Stomach (tissue), 9 donors: Measurements from ENCODE around the gene NFIC. TPM values are rescaled to one million over a fixed set of nuclear protein-coding genes. Genes with fewer than 3 reads are reported as not detected.

ENCODE experiments used
- DNase-seq, 2 donors: peaks; one replicate each; pipeline versions ENCODE4 v3.0.0 to v3.0.0-alpha.2; 2013 to 2019
- H3K27ac ChIP-seq, 5 donors: fragments of 200-600 bp in 4 of 5; sonication (generic) in 4 of 5; one replicate each; pipeline ENCODE4 v1.5.1; 2013 to 2019; ENCODE audit warnings: mild to moderate bottlenecking in 1 of 5, moderate library complexity in 1 of 5
- H3K27me3 ChIP-seq, 3 donors: fragments of 200-600 bp; sonication (generic); one replicate each; pipeline ENCODE4 v1.5.1; 2017 to 2019; ENCODE audit warnings: mixed run types in 1 of 3
- H3K36me3 ChIP-seq, 4 donors: fragments of 200-600 bp; sonication (generic); 1 replicate in 3 of 4; 2 replicates in 1 of 4; pipeline ENCODE4 v1.5.1; 2016 to 2019
- H3K4me1 ChIP-seq, 4 donors: fragments of 200-600 bp; sonication (generic); one replicate each; pipeline ENCODE4 v1.5.1; 2016 to 2019
- H3K4me3 ChIP-seq, 4 donors: fragments of 200-600 bp; sonication (generic) in 3 of 4; one replicate each; pipeline ENCODE4 v1.5.1; 2016 to 2019; ENCODE audit warnings: mild to moderate bottlenecking in 1 of 4
- H3K9me3 ChIP-seq, 4 donors: fragments of 200-600 bp; sonication (generic); one replicate each; pipeline ENCODE4 v1.5.1; 2016 to 2019
- CTCF ChIP-seq, 7 experiments: fragments of 450-650 bp in 4 of 7; fragments of 200-600 bp in 3 of 7; sonication (generic) in 3 of 7; IDR thresholded peaks; one replicate each; pipeline ENCODE4 v1.5.1; 2016 to 2019; ENCODE audit warnings: antibody characterized with exemption in 7 of 7, control low read depth in 2 of 7, mild to moderate bottlenecking in 1 of 7
- EP300 ChIP-seq: sonication (generic); formaldehyde crosslinking; IDR thresholded peaks from one replicate; pipeline ENCODE4 v1.6.1; 2017; ENCODE audit warnings: antibody characterized with exemption
- POLR2A ChIP-seq, 4 donors: fragments of 450-650 bp; IDR thresholded peaks; one replicate each; pipeline ENCODE4 v1.6.1; 2016; ENCODE audit warnings: antibody characterized with exemption in 4 of 4, control low read depth in 2 of 4, mild to moderate bottlenecking in 1 of 4, moderate library complexity in 1 of 4
- POLR2AphosphoS5 ChIP-seq, 3 donors: sonication (generic); formaldehyde crosslinking; IDR thresholded peaks; one replicate each; pipeline ENCODE4 v1.6.1; 2016; ENCODE audit warnings: antibody characterized with exemption in 3 of 3
- WGBS, 5 donors: extraction: QIAGEN DNeasy Blood & Tissue Kit in 3 of 5; methylation state at CpG; one replicate each; pipeline versions ENCODE4 v1.1.5 to v1.1.7; 2013 to 2018; 5-methylcytosine and 5-hydroxymethylcytosine counted together
- intact Hi-C: fragments of 100-400 bp; cut with DNase I; formaldehyde crosslinking; loops from one replicate; pipeline ENCODE4 v1.15.1; 2023; ENCODE audit warnings: low total_unique reads
- polyA plus RNA-seq, 3 donors: library from polyadenylated mRNA; stranded (reverse); fragments of 200-250 nt; gene quantifications; one replicate each; pipeline ENCODE4 v1.2.3, GENCODE V29; 2013
- total RNA-seq, 5 donors: library from RNA; depleted of rRNA; stranded (reverse); fragments of >200 nt; gene quantifications; one replicate each; pipeline versions ENCODE4 v1.1.0 to v1.2.3, GENCODE V29; 2014 to 2016
- donor health status: healthy with polysubstance abuse.
- donor health status: Bipolar disorder and iron deficiency.
- donor health status: healthy.

Gene NFIC
- total and polyA plus RNA-seq, 8 donors: 16.7 to 251 (median 47.8) TPM

- WGBS, 5 donors: 52 to 65% (median 61%) methylated on average over 6 of the region's 6 CpGs
- intact Hi-C loops: no loop called here
These were observed 38.9 kb downstream of the NFIC start for GRCh38 chr19:3405261-3405653.

DNA sequence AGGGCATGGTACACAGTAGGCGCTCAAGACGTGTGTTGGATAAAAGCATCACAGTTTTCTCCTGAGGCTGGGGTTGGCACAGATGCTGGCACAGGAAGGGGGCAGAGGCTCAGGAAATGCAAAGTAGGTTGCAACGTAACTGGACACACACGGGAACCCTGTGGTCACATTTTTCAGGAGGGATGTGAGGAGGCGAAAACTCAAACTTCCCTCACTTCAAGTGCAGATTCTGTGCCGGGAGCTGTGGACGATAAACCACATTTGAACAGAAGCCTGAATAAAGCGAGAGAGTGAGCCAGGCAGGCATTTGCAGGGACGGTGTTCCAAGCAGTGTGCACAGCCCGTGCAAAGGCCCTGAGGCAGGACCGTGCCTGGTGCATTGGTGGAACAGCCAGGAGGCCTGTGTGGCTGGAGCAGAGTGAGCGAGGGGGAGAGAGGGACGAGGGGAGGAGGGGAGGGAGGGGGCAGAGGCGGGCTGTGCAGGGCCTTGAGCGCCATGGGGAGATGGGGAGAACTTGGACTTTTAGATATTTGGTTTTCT lies 40.3 kb downstream of the NFIC start:
- DNase-seq: no peak
- H3K27ac ChIP-seq: peak overlapping the region; percentile 16 to 100 (median 98)
- WGBS, 5 donors: 72 to 77% (median 75%) methylated on average over 15 of the region's 15 CpGs

More at GRCh38 chr19:3405261-3405653, 38.9 kb downstream of the NFIC start:
- no peak for TF ChIP-seq CTCF (IDR thresholded peaks at IDR 0.05)
- TF ChIP-seq EP300: no peak
- TF ChIP-seq POLR2AphosphoS5 (IDR thresholded peaks at IDR 0.05): no peak
- no peak for TF ChIP-seq POLR2A (IDR thresholded peaks at IDR 0.05)
- no peak for DNase-seq
- Histone ChIP-seq H3K27me3 (no peaks in the 10 kb centered on the region), H3K9me3 (no peaks in the 10 kb centered on the region), H3K4me1 (peaks cover 82 to 98% (median 90%) of the 10 kb centered on the region in 4 donors), H3K4me3 (peak overlapping the region; percentile 18 to 49 (median 36)), H3K27ac (peak overlapping the region; percentile 97 to 100 (median 99)), H3K36me3 (peaks cover 0 to 10% (median 4%) of the 10 kb centered on the region in 4 donors)

GRCh38 chr19:3407556-3408516 lies 41.5 kb downstream of the NFIC start:
- 17 to 37% (median 23%) methylated on average over 26 to 27 of the region's 27 CpGs for WGBS, 5 donors
- Histone ChIP-seq H3K9me3 (no peaks in the 10 kb centered on the region), H3K4me1 (peaks cover 69 to 96% (median 85%) of the 10 kb centered on the region in 4 donors), H3K27me3 (no peaks in the 10 kb centered on the region), H3K4me3 (peak overlapping the region in 3 of 4 donors; percentile 1 to 26 (median 8)), H3K36me3 (peaks cover 0 to 27% (median 24%) of the 10 kb centered on the region in 4 donors), H3K27ac (peak overlapping the region; percentile 43 to 100 (median 98))
- TF ChIP-seq EP300 (no peak), CTCF (IDR thresholded peaks at IDR 0.05) (no peak), POLR2AphosphoS5 (IDR thresholded peaks at IDR 0.05) (no peak), POLR2A (IDR thresholded peaks at IDR 0.05) (no peak)
- DNase-seq: peak; percentile 53 to 81
- intact Hi-C loops: no loop called here

More for the DNA sequence above, 40.3 kb downstream of the NFIC start:
- peaks cover 70 to 96% (median 86%) of the 10 kb centered on the region in 4 donors for H3K4me1 ChIP-seq
- H3K9me3 ChIP-seq: no peaks in the 10 kb centered on the region
- H3K4me3 ChIP-seq: no peak overlapping the region
- intact Hi-C loops: no loop called here
- TF ChIP-seq CTCF (IDR thresholded peaks at IDR 0.05): no peak
- no peak for TF ChIP-seq EP300
- no peak for TF ChIP-seq POLR2A (IDR thresholded peaks at IDR 0.05)
- no peak for TF ChIP-seq POLR2AphosphoS5 (IDR thresholded peaks at IDR 0.05)
- H3K27me3 ChIP-seq: no peaks in the 10 kb centered on the region
- peaks cover 0 to 17% (median 14%) of the 10 kb centered on the region in 4 donors for H3K36me3 ChIP-seq

GRCh38 chr19:3408996-3409345 lies 42.6 kb downstream of the NFIC start:
- H3K27me3 ChIP-seq: no peaks in the 10 kb centered on the region
- H3K4me3 ChIP-seq: peak overlapping the region in 3 of 4 donors; percentile 9 to 23 (median 13)
- H3K9me3 ChIP-seq: no peaks in the 10 kb centered on the region
- WGBS, 5 donors: 76 to 84% (median 83%) methylated on average over 11 of the region's 11 CpGs
- H3K36me3 ChIP-seq: peaks cover 0 to 35% (median 30%) of the 10 kb centered on the region in 4 donors
- DNase-seq: no peak
- intact Hi-C loops: no loop called here
- H3K4me1 ChIP-seq: peaks cover 57 to 97% (median 80%) of the 10 kb centered on the region in 4 donors
- peak overlapping the region; percentile 44 to 100 (median 98) for H3K27ac ChIP-seq
- TF ChIP-seq POLR2AphosphoS5 (IDR thresholded peaks at IDR 0.05): no peak
- no peak for TF ChIP-seq EP300
- no peak for TF ChIP-seq CTCF (IDR thresholded peaks at IDR 0.05)
